Measurements from ENCODE around the gene PTPRN2.
"Not testable (repeated sequence)": the region's sequence is repeated elsewhere in the genome, so short reads cannot be mapped to it uniquely, and the experiment has no call there.

PTPRN2 gene

GRCh38 chr7:158527915-158528502, 59.6 kb downstream of the PTPRN2 start:
- H3K27ac ChIP-seq, result no peak overlapping the region
- TF ChIP-seq ZFX (IDR thresholded peaks at IDR 0.05; ENCODE audit: borderline replicate concordance) (no peak), CTCF (IDR thresholded peaks at IDR 0.05) (no peak)

DNA sequence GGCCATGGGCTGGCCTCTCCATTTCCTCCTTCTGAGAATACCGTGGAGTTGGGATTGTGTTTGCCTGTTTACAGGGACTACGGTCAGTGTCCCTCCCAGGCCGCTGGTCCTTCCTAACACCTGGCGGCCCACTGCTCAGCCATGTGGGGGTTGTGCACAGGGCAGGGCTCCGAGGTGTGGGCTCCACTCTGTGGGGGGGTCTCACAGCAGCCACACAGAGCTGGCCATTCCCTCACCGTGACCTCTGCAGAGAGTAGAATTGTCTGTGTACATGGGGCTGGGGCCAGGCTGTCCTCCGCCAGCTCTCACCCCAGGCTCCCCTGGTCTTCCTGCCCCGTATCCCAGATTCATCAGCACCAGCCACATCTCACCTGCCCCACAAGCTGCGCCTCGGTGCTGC, 60.1 kb downstream of the PTPRN2 start:
- no peak overlapping the region for H3K27ac ChIP-seq

GRCh38 chr7:158527038-158527437, 60.6 kb downstream of the PTPRN2 start:
- TF ChIP-seq ZFX (IDR thresholded peaks at IDR 0.05; ENCODE audit: borderline replicate concordance), result no peak
- no peak for TF ChIP-seq CTCF (IDR thresholded peaks at IDR 0.05)
- H3K27ac ChIP-seq, result no peak overlapping the region

More for the DNA sequence above, 60.1 kb downstream of the PTPRN2 start:
- TF ChIP-seq ZFX (IDR thresholded peaks at IDR 0.05; ENCODE audit: borderline replicate concordance) (no peak), CTCF (IDR thresholded peaks at IDR 0.05) (no peak)

DNA sequence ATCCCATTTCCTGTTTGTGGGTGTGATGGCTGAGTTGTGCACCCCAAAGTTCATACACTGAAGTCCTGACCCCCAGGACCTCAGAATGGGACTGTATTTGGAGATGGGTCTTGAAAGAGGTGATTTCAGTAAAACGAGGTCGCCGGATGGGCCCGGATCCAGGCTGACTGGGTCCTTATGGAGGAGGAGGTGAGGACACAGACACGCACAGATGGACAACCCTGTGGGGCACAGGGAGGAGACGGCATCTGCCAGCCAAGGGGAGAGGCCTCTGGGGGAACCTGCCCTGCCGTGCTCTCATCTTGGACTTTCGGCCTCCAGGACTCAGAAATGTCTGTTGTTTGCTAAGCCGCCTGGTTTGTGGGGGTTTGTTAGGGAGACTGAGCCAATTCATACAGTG, 61.1 kb downstream of the PTPRN2 start:
- no peak for TF ChIP-seq ZFX (IDR thresholded peaks at IDR 0.05; ENCODE audit: borderline replicate concordance)
- TF ChIP-seq CTCF (IDR thresholded peaks at IDR 0.05), result no peak
- H3K27ac ChIP-seq, result no peak overlapping the region

DNA sequence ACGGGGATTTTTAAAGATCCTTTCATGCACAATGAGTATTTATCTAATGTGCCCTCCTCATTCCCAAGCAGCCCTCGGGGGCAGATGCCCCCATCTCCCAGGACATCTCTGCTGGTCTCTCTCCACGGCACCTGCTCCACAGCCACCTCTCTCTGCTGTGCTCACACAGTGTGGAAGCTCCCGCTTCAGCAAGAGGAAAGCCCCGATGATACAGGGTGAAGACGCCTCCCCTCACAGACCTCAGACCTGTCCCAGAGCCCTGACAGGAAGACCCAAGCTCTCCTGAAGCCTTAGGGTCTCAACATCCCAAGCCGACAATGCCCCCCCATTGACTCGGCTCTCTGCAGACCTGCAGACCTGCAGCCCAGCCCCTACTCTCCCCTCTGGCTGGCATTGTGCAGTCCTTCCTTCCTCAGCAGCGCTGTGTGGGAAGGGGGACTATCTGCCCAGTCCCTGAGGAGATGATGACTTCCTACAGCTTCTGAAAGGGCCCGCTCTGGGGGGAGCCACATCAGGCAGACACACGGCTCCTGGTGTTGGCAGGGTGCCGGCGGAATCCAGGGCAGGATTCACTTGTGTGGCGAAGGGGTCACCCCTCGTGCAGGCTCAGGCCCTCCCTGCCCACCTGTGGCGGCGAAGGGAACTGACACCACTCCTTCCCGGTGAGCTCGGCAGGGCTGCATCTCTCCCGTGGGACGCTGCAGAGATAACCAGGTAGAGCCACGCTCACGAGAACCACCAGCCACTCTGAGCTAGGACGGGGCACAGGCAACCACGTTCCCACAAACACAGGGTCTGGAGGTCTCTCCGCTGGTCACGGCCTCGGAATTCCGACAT, 61.8 kb downstream of the PTPRN2 start:
- TF ChIP-seq ZFX (IDR thresholded peaks at IDR 0.05; ENCODE audit: borderline replicate concordance), result no peak
- TF ChIP-seq CTCF (IDR thresholded peaks at IDR 0.05), result no peak

GRCh38 chr7:158524749-158525635, 62.6 kb downstream of the PTPRN2 start:
- no peak overlapping the region for H3K27ac ChIP-seq
- no peak for TF ChIP-seq CTCF (IDR thresholded peaks at IDR 0.05)
- no peak for TF ChIP-seq ZFX (IDR thresholded peaks at IDR 0.05; ENCODE audit: borderline replicate concordance)

More for the DNA sequence above, 61.8 kb downstream of the PTPRN2 start:
- no peak overlapping the region for H3K27ac ChIP-seq

DNA sequence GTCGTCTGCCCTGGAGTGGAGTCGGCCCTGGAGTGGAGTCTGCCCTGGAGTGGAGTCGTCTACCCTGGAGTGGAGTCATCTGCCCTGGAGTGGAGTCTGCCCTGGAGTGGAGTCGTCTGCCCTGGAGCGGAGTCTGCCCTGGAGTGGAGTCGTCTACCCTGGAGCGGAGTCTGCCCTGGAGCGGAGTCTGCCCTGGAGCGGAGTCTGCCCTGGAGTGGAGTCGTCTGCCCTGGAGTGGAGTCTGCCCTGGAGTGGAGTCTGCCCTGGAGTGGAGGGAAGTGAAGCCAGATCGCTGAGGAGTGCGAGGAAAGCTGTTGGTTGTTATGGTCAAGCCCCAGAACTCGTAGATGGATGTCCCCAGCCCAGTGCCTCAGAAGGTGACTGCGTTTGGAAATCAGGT, 63.3 kb downstream of the PTPRN2 start:
- H3K27ac ChIP-seq, result not testable (repeated sequence)

DNA sequence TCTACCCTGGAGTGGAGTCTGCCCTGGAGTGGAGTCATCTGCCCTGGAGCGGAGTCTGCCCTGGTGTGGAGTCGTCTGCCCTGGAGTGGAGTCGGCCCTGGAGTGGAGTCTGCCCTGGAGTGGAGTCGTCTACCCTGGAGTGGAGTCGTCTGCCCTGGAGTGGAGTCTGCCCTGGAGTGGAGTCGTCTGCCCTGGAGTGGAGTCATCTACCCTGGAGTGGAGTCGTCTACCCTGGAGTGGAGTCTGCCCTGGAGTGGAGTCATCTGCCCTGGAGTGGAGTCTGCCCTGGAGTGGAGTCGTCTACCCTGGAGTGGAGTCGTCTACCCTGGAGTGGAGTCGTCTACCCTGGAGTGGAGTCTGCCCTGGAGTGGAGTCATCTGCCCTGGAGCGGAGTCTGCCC, 63.7 kb downstream of the PTPRN2 start:
- H3K27ac ChIP-seq, result not testable (repeated sequence)

DNA sequence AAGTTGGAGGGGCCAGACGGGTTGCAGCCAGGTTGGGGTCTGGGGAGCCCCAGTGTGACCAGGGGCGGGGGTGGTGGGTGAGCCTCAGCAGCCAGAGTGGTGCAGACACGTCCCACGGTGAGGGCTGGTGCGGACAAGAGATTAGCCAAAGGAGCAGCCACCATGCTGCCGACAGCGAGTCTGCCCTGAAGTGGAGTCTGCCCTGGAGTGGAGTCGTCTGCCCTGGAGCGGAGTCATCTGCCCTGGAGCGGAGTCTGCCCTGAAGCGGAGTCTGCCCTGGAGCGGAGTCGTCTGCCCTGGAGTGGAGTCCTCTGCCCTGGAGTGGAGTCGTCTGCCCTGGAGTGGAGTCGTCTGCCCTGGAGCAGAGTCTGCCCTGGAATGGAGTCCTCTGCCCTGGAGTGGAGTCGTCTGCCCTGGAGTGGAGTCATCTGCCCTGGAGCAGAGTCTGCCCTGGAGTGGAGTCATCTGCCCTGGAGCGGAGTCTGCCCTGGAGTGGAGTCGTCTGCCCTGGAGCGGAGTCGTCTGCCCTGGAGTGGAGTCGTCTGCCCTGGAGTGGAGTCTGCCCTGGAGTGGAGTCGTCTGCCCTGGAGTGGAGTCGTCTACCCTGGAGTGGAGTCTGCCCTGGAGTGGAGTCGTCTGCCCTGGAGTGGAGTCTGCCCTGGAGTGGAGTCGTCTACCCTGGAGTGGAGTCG, 64.3 kb downstream of the PTPRN2 start:
- H3K27ac ChIP-seq, result not testable (repeated sequence)

GRCh38 chr7:158521795-158522194, 65.8 kb downstream of the PTPRN2 start:
- H3K27ac ChIP-seq, result not testable (repeated sequence)
